Measurements from ENCODE around the gene AGPAT3. TPM values are rescaled to one million over a fixed set of nuclear protein-coding genes. Genes with fewer than 3 reads are reported as not detected.

Gene AGPAT3
- 100 to 1,000 TPM in 1 of 6 donors, 10 to 100 TPM in 5; 55.0 to 102 (median 70.0) TPM for total RNA-seq

GRCh38 chr21:43864962-43865539 is at the start of gene AGPAT3:
AGPAT3 (plus strand) TSS chr21:43865223; CDS start chr21:43959682, 94,459 bp downstream.
- Histone ChIP-seq H3K9me3 (no peaks in the 10 kb centered on the region), H3K27me3 (no peaks in the 10 kb centered on the region), H3K4me1 (peaks cover 25 to 41% (median 35%) of the 10 kb centered on the region in 4 donors), H3K36me3 (peaks cover 0 to 8% (median 0%) of the 10 kb centered on the region in 4 donors), H3K4me3 (peak within 1 kb of the TSS; percentile 74 to 94 (median 90)), H3K27ac (peak within 1 kb of the TSS; percentile 88 to 98 (median 92))
- DNase-seq (peak in 1 of 2 donors; percentile 91), ATAC-seq (ENCODE audit: low FRiP score in 2 of 2) (peak in 1 of 2 donors; percentile 31)
- TF ChIP-seq CTCF (IDR thresholded peaks at IDR 0.05) (peak in 1 of 6 experiments; percentile 11), EP300 (IDR thresholded peaks at IDR 0.05) (no peak)
- WGBS, 2 donors: 0% methylated on average over 16 of the region's 102 CpGs; no CpG with 5 or more reads in 1 of the 2 donors

- no peak for ATAC-seq (ENCODE audit: low FRiP score in 2 of 2)
- no peak overlapping the region for H3K27ac ChIP-seq
- 95% methylated on average over 8 to 11 of the region's 15 CpGs for WGBS, 2 donors
- peaks cover 17 to 37% (median 22%) of the 10 kb centered on the region in 4 donors for H3K4me1 ChIP-seq
- H3K9me3 ChIP-seq: no peaks in the 10 kb centered on the region
- no peaks in the 10 kb centered on the region for H3K27me3 ChIP-seq
- peak in 1 of 2 donors; percentile 71 for DNase-seq
- H3K4me3 ChIP-seq: no peak overlapping the region
- no peaks in the 10 kb centered on the region for H3K36me3 ChIP-seq
- no peak for TF ChIP-seq POLR2AphosphoS5 (IDR thresholded peaks at IDR 0.05)
- TF ChIP-seq EP300 (IDR thresholded peaks at IDR 0.05): no peak
- TF ChIP-seq CTCF (IDR thresholded peaks at IDR 0.05): no peak
- TF ChIP-seq POLR2A (IDR thresholded peaks at IDR 0.05): no peak
These were observed 49.0 kb upstream of the AGPAT3 start for GRCh38 chr21:43815991-43816390.

GRCh38 chr21:43816611-43817071 is 48.4 kb upstream of the AGPAT3 start:
- DNase-seq: peak in 1 of 2 donors; percentile 68
- Histone ChIP-seq H3K27ac (no peak overlapping the region), H3K4me3 (no peak overlapping the region)

GRCh38 chr21:43817157-43818086 is 47.6 kb upstream of the AGPAT3 start:
- no peaks in the 10 kb centered on the region for H3K9me3 ChIP-seq
- 85 to 90% methylated on average over 10 to 24 of the region's 29 CpGs for WGBS, 2 donors
- peaks cover 3 to 23% (median 8%) of the 10 kb centered on the region in 4 donors for H3K4me1 ChIP-seq
- H3K27ac ChIP-seq: no peak overlapping the region
- DNase-seq: peak in 1 of 2 donors; percentile 52
- TF ChIP-seq POLR2AphosphoS5 (IDR thresholded peaks at IDR 0.05) (no peak), POLR2A (IDR thresholded peaks at IDR 0.05) (no peak), EP300 (IDR thresholded peaks at IDR 0.05) (no peak), CTCF (IDR thresholded peaks at IDR 0.05) (no peak)
- H3K36me3 ChIP-seq: no peaks in the 10 kb centered on the region
- H3K27me3 ChIP-seq: no peaks in the 10 kb centered on the region
- peak in 1 of 2 donors; percentile 24 for ATAC-seq (ENCODE audit: low FRiP score in 2 of 2)
- no peak overlapping the region for H3K4me3 ChIP-seq

More at GRCh38 chr21:43816611-43817071, 48.4 kb upstream of the AGPAT3 start:
- peaks cover 11 to 30% (median 16%) of the 10 kb centered on the region in 4 donors for H3K4me1 ChIP-seq
- H3K36me3 ChIP-seq: no peaks in the 10 kb centered on the region
- no peaks in the 10 kb centered on the region for H3K27me3 ChIP-seq
- TF ChIP-seq EP300 (IDR thresholded peaks at IDR 0.05): no peak
- TF ChIP-seq POLR2AphosphoS5 (IDR thresholded peaks at IDR 0.05): no peak
- no peak for TF ChIP-seq CTCF (IDR thresholded peaks at IDR 0.05)
- no peak for TF ChIP-seq POLR2A (IDR thresholded peaks at IDR 0.05)
- 73% methylated on average over 7 to 8 of the region's 14 CpGs for WGBS, 2 donors
- no peaks in the 10 kb centered on the region for H3K9me3 ChIP-seq
- ATAC-seq (ENCODE audit: low FRiP score in 2 of 2): no peak

Data from upper lobe of left lung (tissue), 6 donors.